HFFc6 (cell line): Measurements from ENCODE around the gene DPP6. TPM values are rescaled to one million over a fixed set of nuclear protein-coding genes. Genes with fewer than 3 reads are reported as not detected.

Experiments
- DNase-seq: peaks from one replicate; pipeline ENCODE4 v3.0.0-alpha.2; 2018
- H3K27ac Mint-ChIP-seq: 2 replicates; pipeline ENCODE4 v1.8.0; 2020; ENCODE audit warnings: mild to moderate bottlenecking, mixed read lengths
- H3K27me3 Mint-ChIP-seq: 2 replicates; pipeline ENCODE4 v1.8.0; 2021; ENCODE audit warnings: mild to moderate bottlenecking, moderate library complexity, mixed read lengths; ENCODE audit not compliant: insufficient read depth
- H3K36me3 Mint-ChIP-seq: 2 replicates; pipeline ENCODE4 v1.8.0; 2021; ENCODE audit warnings: low read depth, mixed read lengths
- H3K4me1 Mint-ChIP-seq: 2 replicates; pipeline ENCODE4 v1.8.0; 2020; ENCODE audit warnings: low read depth, mixed read lengths
- H3K4me3 Mint-ChIP-seq: 2 replicates; pipeline ENCODE4 v1.8.0; 2020; ENCODE audit warnings: mild to moderate bottlenecking, moderate library complexity, mixed read lengths
- H3K9me3 Mint-ChIP-seq: 2 replicates; pipeline ENCODE4 v1.8.0; 2020; ENCODE audit warnings: mild to moderate bottlenecking, mixed read lengths
- total RNA-seq, 6 experiments: library from RNA; stranded (reverse); fragmentation: NEBNext Ultra II Directional; extraction: Animal tissue kit (Norgen Biotek cat#: 25700); gene quantifications; 2 replicates in 1 of 6; 3 replicates in 5 of 6; pipeline ENCODE4 v1.2.3, GENCODE V29; 2021
- TF ChIP-seq, protein P1 (sequence below): fragments of 200-600 bp; sonication (generic); IDR thresholded peaks from 2 replicates; pipeline ENCODE4 v1.5.0; 2021; ENCODE audit warnings: antibody characterized with exemption, mild to moderate bottlenecking

Gene DPP6
- total RNA-seq, 6 experiments from 2014 or later, result not detected

DNA sequence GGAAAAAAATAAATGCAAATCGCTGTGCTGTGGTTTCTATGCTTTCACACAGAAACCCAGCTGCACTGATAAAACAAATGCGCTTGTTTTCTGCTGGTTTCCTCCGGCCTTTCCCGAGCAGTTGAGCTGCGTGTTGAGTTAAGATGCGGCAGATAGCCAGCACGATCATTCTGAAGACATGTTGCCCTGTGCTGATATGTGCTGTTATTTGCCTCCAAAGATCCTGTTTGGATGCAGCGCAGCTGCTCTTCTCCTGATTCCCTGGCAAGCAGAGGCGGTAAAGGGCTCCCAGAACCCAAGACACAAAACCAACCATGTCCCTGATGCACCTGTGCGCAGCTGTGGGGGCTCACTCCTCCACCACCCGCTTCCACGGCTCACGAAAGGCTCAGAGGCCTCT is 725.3 kb downstream of the DPP6 start:
- peaks cover 52% of the 10 kb centered on the region for H3K9me3 Mint-ChIP-seq
- H3K27me3 Mint-ChIP-seq, result no peaks in the 10 kb centered on the region
- DNase-seq, result no peak
- peaks cover 4% of the 10 kb centered on the region; the same call in 1 of the 2 replicates for H3K36me3 Mint-ChIP-seq
- H3K4me3 Mint-ChIP-seq, result no peak overlapping the region
- no peak overlapping the region for H3K27ac Mint-ChIP-seq
- TF ChIP-seq, protein P1, sequence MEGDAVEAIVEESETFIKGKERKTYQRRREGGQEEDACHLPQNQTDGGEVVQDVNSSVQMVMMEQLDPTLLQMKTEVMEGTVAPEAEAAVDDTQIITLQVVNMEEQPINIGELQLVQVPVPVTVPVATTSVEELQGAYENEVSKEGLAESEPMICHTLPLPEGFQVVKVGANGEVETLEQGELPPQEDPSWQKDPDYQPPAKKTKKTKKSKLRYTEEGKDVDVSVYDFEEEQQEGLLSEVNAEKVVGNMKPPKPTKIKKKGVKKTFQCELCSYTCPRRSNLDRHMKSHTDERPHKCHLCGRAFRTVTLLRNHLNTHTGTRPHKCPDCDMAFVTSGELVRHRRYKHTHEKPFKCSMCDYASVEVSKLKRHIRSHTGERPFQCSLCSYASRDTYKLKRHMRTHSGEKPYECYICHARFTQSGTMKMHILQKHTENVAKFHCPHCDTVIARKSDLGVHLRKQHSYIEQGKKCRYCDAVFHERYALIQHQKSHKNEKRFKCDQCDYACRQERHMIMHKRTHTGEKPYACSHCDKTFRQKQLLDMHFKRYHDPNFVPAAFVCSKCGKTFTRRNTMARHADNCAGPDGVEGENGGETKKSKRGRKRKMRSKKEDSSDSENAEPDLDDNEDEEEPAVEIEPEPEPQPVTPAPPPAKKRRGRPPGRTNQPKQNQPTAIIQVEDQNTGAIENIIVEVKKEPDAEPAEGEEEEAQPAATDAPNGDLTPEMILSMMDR, result no peak
- no peaks in the 10 kb centered on the region for H3K4me1 Mint-ChIP-seq

DNA sequence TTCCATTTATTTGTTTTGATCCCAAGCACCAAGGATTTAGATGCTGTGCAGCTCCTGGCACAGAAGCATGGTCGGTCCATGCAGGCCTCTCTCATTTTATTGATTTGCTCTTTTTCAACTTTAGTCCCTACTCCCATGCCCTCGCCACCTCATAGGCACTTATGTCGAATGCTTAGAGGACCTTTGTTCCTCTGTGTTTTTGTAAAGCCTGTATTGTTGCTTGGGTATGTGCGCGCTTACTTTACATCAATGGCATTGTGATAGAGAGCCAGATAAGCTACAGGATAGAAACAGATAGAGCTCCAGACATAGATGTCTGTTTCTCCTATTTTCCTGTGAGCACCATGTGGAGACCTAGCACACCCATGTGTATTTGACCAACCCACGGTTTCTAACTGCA is 725.7 kb downstream of the DPP6 start:
- H3K36me3 Mint-ChIP-seq, result no peaks in the 10 kb centered on the region; the same call in 1 of the 2 replicates
- no peaks in the 10 kb centered on the region for H3K27me3 Mint-ChIP-seq
- H3K4me3 Mint-ChIP-seq, result no peak overlapping the region
- TF ChIP-seq, protein P1, result no peak
- H3K9me3 Mint-ChIP-seq, result peaks cover 48% of the 10 kb centered on the region
- H3K4me1 Mint-ChIP-seq, result no peaks in the 10 kb centered on the region
- DNase-seq, result no peak
- no peak overlapping the region for H3K27ac Mint-ChIP-seq

DNA sequence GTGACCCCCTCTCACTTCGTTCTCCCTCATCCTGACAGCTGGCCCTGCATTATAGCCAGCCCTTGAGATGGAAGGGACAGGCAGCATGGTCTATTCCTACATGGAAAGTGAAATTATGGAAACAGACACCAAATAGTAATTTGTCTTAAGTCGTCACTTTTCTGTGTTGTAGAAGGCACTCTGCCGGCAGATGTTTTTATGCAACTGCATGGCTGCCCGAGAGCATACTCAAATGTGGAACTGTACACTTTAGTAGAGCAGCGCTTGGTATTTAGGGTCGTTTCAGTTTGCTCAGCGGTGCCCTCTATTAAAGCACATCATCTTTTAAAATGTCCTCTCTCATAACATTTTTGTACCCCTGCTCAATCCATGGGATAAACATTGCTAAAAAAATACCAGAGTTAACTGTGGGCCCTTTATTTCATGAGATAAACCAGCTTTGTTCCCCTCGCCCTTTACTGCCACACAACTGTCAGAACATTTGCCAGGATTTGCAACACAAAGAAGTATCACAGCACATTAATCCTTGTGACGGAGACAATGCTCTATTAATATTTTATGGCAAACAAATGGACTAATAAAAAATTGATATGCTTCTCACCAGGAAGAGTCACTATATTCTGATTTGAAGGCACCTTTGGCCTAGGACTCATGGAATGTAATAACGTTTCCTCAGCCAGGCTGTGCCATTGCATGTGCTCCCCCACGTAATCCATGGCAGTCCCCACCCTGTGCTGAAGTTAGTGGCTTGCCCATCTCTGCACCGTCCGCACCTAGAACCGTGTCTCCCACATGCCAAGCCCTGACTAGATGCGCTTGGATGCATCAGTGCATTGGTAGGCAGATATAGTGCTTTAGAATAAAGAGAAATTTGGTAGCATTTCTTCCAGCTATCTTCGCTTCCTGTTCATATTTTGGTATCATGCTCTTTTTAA is 729.4 kb downstream of the DPP6 start:
- no peak overlapping the region for H3K27ac Mint-ChIP-seq
- H3K36me3 Mint-ChIP-seq, result peaks cover 8% of the 10 kb centered on the region
- DNase-seq, result no peak
- H3K4me1 Mint-ChIP-seq, result no peaks in the 10 kb centered on the region
- peaks cover 45% of the 10 kb centered on the region for H3K9me3 Mint-ChIP-seq
- TF ChIP-seq, protein P1, result no peak
- no peaks in the 10 kb centered on the region for H3K27me3 Mint-ChIP-seq
- H3K4me3 Mint-ChIP-seq, result no peak overlapping the region

DNA sequence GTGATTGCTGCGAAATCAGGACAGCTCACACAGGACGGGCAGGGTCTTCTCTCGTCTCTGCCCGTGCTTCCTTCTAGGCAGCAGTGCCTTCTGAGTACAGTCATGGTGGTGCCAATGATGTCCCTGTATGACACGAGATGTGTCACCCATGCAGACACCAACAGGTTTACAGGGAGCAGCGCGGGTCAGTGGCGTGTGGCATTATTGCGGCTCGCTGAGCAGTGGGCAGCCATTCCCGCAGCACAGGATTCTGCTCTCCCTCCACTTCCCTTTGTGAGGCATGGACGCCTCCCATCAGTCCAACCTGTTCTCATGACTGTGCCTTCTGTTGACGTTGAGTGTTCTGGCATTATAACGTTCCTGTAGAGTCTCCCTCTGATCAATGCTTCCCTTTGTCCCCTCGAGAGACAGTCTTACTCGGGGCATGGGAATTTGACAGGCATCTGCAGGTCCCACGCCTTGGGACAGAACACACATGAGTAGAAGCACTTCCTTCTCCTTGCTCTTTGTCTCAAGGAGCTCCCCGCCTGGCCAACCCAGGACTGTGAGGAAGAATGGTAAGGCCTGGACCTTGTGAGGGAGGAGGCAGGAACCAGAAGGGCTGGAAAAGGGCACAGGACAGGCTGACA is 731.2 kb downstream of the DPP6 start:
- H3K4me3 Mint-ChIP-seq, result no peak overlapping the region
- TF ChIP-seq, protein P1, result no peak
- no peaks in the 10 kb centered on the region for H3K4me1 Mint-ChIP-seq
- no peak for DNase-seq
- no peaks in the 10 kb centered on the region for H3K27me3 Mint-ChIP-seq
- H3K9me3 Mint-ChIP-seq, result peaks cover 50% of the 10 kb centered on the region
- no peak overlapping the region for H3K27ac Mint-ChIP-seq
- peaks cover 8% of the 10 kb centered on the region for H3K36me3 Mint-ChIP-seq

DNA sequence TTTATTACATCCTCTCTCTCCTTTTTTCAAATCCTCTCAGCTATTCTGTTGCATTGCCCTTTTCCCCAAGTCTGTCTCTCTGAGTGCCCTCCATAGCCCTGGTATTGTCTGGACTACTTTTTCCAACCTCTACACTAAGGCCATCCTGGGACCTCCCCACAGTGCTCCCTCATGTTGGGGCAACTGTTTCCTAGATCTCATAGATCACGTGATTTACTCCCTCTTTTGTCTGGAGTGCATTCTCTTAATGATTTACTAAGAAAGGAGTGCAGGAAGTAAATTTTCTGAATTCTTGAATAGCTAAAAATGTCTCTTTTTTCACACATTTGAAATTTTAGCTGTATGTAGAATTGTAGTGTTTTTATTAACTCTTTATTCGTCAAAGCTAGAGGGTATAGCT is 733.7 kb downstream of the DPP6 start:
- peaks cover 8% of the 10 kb centered on the region for H3K36me3 Mint-ChIP-seq
- TF ChIP-seq, protein P1, result no peak
- H3K27me3 Mint-ChIP-seq, result no peaks in the 10 kb centered on the region
- no peak for DNase-seq
- no peak overlapping the region for H3K4me3 Mint-ChIP-seq
- H3K4me1 Mint-ChIP-seq, result no peaks in the 10 kb centered on the region
- H3K9me3 Mint-ChIP-seq, result peaks cover 46% of the 10 kb centered on the region
- no peak overlapping the region for H3K27ac Mint-ChIP-seq
